Esophagus muscularis mucosa (tissue), 4 donors: Measurements from ENCODE around the gene MAEA.
"Not testable (repeated sequence)": the region's sequence is repeated elsewhere in the genome, so short reads cannot be mapped to it uniquely, and the experiment has no call there.

Source experiments
- CTCF ChIP-seq, 3 experiments: fragments of 200-600 bp in 2 of 3; fragments of 450-650 bp in 1 of 3; sonication (generic) in 2 of 3; IDR thresholded peaks; one replicate each; pipeline ENCODE4 v1.5.1; 2017 to 2019; ENCODE audit warnings: antibody characterized with exemption in 3 of 3, mild to moderate bottlenecking in 2 of 3, moderate library complexity in 1 of 3
- EP300 ChIP-seq: sonication (generic); formaldehyde crosslinking; IDR thresholded peaks from one replicate; pipeline ENCODE4 v1.6.1; 2017; ENCODE audit warnings: antibody characterized with exemption
- POLR2AphosphoS5 ChIP-seq, 2 donors: sonication (generic); formaldehyde crosslinking; IDR thresholded peaks; one replicate each; pipeline ENCODE4 v1.6.1; 2017; ENCODE audit warnings: antibody characterized with exemption in 2 of 2

GRCh38 chr4:1335193-1335883, 45.6 kb downstream of the MAEA start:
- not testable (repeated sequence) for TF ChIP-seq CTCF (IDR thresholded peaks at IDR 0.05); POLR2AphosphoS5 (IDR thresholded peaks at IDR 0.05); EP300
